HEK293 (cell line): ENCODE data around the gene PPM1N.

Source experiments
- CTCF ChIA-PET: fragments of 350-600 bp; formaldehyde crosslinking; extraction: SDS; loops from one replicate; lab custom pipeline; 2021; ENCODE audit warnings: antibody characterized with exemption; lab: Yijun Ruan, JAX
- POLR2A ChIA-PET: fragments of 300-600 bp; formaldehyde crosslinking; extraction: SDS; loops from one replicate; lab custom pipeline; 2020; ENCODE audit warnings: antibody characterized with exemption, inconsistent platforms; lab: Yijun Ruan, JAX
- H3K27ac ChIP-seq: fragments of 200-500 bp; sonication (Bioruptor generic); 2 replicates; pipeline ENCODE4 v1.5.1; 2014; ENCODE audit warnings: low read depth, low read length, control low read depth, inconsistent platforms; ENCODE audit errors: extremely low read depth
- H3K36me3 ChIP-seq, 2 experiments: fragments of 200-500 bp in 1 of 2; sonication (Bioruptor generic) in 1 of 2; 1 replicate in 1 of 2; 2 replicates in 1 of 2; pipeline ENCODE4 v1.5.1; 2014 to 2017; ENCODE audit warnings: inconsistent platforms in 2 of 2, low read length in 2 of 2; ENCODE audit not compliant: control insufficient read depth in 2 of 2, insufficient read depth in 1 of 2
- H3K4me1 ChIP-seq: fragments of 200-500 bp; sonication (Bioruptor generic); 2 replicates; pipeline ENCODE4 v1.5.1; 2014; ENCODE audit warnings: mild to moderate bottlenecking, low read length, inconsistent platforms; ENCODE audit not compliant: control insufficient read depth, insufficient read depth
- H3K4me3 ChIP-seq: 2 replicates; pipeline ENCODE4 v1.5.1; 2011; ENCODE audit warnings: low read depth, mild to moderate bottlenecking, control low read depth, low read length, moderate library complexity
- H3K9me3 ChIP-seq: fragments of 200-500 bp; sonication (Bioruptor generic); 2 replicates; pipeline ENCODE4 v1.5.1; 2014; ENCODE audit warnings: low read depth, low read length, inconsistent platforms; ENCODE audit not compliant: control insufficient read depth, insufficient read depth
- GLIS1 ChIP-seq: fragments of 450-650 bp; formaldehyde crosslinking; IDR thresholded peaks from 2 replicates; pipeline ENCODE4 v1.5.1; 2016; ENCODE audit warnings: missing biosample characterization, missing genetic modification characterization
- HOXD13 ChIP-seq: sonication (generic); formaldehyde crosslinking; IDR thresholded peaks from 2 replicates; pipeline ENCODE4 v1.8.0; 2022; ENCODE audit warnings: missing genetic modification reagents, borderline replicate concordance
- KLF1 ChIP-seq: fragments of 450-650 bp; formaldehyde crosslinking; IDR thresholded peaks from 2 replicates; pipeline ENCODE4 v1.5.1; 2016; ENCODE audit warnings: missing biosample characterization, missing genetic modification characterization
- KLF16 ChIP-seq: fragments of 450-650 bp; formaldehyde crosslinking; IDR thresholded peaks from 2 replicates; pipeline ENCODE4 v1.5.1; 2017; ENCODE audit warnings: missing biosample characterization, missing genetic modification characterization
- TRIM28 ChIP-seq: IDR thresholded peaks from 2 replicates; pipeline ENCODE4 v1.6.1; 2011; ENCODE audit warnings: low read length, control low read depth, borderline replicate concordance
- ZIC2 ChIP-seq: fragments of 450-650 bp; formaldehyde crosslinking; IDR thresholded peaks from 2 replicates; pipeline ENCODE4 v1.5.1; 2016; ENCODE audit warnings: missing biosample characterization, missing genetic modification characterization
- ZNF214 ChIP-seq: fragments of 450-650 bp; formaldehyde crosslinking; IDR thresholded peaks from 2 replicates; pipeline ENCODE4 v1.5.1; 2017; ENCODE audit warnings: missing biosample characterization, mild to moderate bottlenecking, missing genetic modification characterization, borderline replicate concordance
- ZNF311 ChIP-seq: fragments of 450-650 bp; formaldehyde crosslinking; IDR thresholded peaks from 2 replicates; pipeline ENCODE4 v1.5.1; 2017; ENCODE audit warnings: missing biosample characterization, missing genetic modification characterization, borderline replicate concordance
- ZNF335 ChIP-seq: fragments of 450-650 bp; formaldehyde crosslinking; conservative IDR thresholded peaks from 2 replicates; pipeline ENCODE4 v1.5.1; 2016; ENCODE audit warnings: missing biosample characterization, missing genetic modification characterization
- ZNF580 ChIP-seq: fragments of 450-650 bp; formaldehyde crosslinking; IDR thresholded peaks from 2 replicates; pipeline ENCODE4 v1.5.1; 2016; ENCODE audit warnings: missing biosample characterization, missing genetic modification characterization
- ZNF585B ChIP-seq: fragments of 450-650 bp; formaldehyde crosslinking; IDR thresholded peaks from 2 replicates; pipeline ENCODE4 v1.5.1; 2016; ENCODE audit warnings: missing biosample characterization, missing genetic modification characterization
- ZNF600 ChIP-seq: fragments of 450-650 bp; formaldehyde crosslinking; IDR thresholded peaks from 2 replicates; pipeline ENCODE4 v1.5.1; 2016; ENCODE audit warnings: missing biosample characterization, missing genetic modification characterization
- ZSCAN30 ChIP-seq: fragments of 450-650 bp; IDR thresholded peaks from 2 replicates; pipeline ENCODE4 v1.5.1; 2018; ENCODE audit warnings: missing biosample characterization, mild to moderate bottlenecking, missing genetic modification characterization, moderate library complexity
- TF ChIP-seq, protein P1 (sequence below): fragments of 450-650 bp; formaldehyde crosslinking; IDR thresholded peaks from 2 replicates; pipeline ENCODE4 v1.5.1; 2016; ENCODE audit warnings: missing biosample characterization, missing genetic modification characterization

The PPM1N gene

GRCh38 chr19:45547211-45547770 is 49.0 kb downstream of the PPM1N start:
- CTCF ChIA-PET, result interaction anchor here (0.5 to 8.8 kb wide), 5 partner anchors 11 to 350 kb away, joined by 3 to 60 read pairs (median 3); no protein-coding TSS in a partner anchor
- Histone ChIP-seq H3K4me3 (no peak overlapping the region), H3K9me3 (no peaks in the 10 kb centered on the region), H3K36me3 (no peaks in the 10 kb centered on the region), H3K4me1 (0 out of 2 replicates have a peak, but pooled peaks cover under 1% of the 10 kb centered on the region), H3K27ac (no peak overlapping the region)
- TF ChIP-seq ZNF600 (tag by site-specific recombination) (0 out of 2 replicates have a peak, but pooled peaks have one; percentile 19), ZNF311 (tag by site-specific recombination) (no peak)
- POLR2A ChIA-PET, result no interaction called here

DNA sequence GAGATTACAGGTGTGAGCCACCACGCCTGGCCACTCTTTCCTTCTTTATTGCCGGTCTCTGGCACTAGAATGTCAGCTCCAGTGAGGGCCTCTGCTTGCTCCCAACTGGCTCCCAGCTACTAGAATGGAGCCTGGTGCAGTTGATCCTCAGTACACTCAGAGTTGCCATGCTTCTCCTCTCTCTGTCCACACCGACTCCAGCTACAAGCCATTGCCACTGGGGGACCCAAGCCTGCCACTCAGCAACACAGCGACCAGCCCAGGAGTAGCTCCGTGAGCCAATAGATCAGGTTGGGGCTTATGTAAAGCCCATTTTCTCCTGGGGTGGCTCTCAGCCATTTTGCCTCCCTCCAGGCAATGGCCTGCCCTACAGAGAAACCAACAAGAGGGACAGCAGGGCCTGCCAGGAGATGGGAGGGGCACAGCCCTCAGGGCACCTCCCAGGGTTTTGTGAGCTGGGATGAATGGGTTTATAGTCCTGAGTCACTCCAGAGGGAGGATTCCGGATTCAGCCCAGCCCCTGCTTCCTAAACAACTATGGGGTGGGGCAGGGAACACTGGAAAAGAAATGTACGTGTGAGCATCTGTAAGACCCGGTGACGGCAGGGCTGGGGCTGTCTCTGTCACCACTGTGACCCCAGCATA is 49.8 kb downstream of the PPM1N start:
- H3K36me3 ChIP-seq, result peaks cover 0 to 2% of the 10 kb centered on the region in 2 experiments; a peak in 1 of 3 replicates
- no peak overlapping the region for H3K27ac ChIP-seq
- no peak overlapping the region for H3K4me3 ChIP-seq
- ChIA-PET POLR2A (no interaction called here), CTCF (interaction anchor here (0.5 to 8.8 kb wide), 5 partner anchors 10 to 95 kb away, joined by 3 to 60 read pairs (median 3); no protein-coding TSS in a partner anchor)
- no peaks in the 10 kb centered on the region for H3K9me3 ChIP-seq
- TF ChIP-seq, protein P1, sequence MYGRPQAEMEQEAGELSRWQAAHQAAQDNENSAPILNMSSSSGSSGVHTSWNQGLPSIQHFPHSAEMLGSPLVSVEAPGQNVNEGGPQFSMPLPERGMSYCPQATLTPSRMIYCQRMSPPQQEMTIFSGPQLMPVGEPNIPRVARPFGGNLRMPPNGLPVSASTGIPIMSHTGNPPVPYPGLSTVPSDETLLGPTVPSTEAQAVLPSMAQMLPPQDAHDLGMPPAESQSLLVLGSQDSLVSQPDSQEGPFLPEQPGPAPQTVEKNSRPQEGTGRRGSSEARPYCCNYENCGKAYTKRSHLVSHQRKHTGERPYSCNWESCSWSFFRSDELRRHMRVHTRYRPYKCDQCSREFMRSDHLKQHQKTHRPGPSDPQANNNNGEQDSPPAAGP, result peak; percentile 81; the same call in 1 of the 2 replicates
- TF ChIP-seq KLF1 (peak; percentile 97), GLIS1 (tag by site-specific recombination) (peak; percentile 78), ZNF585B (tag by site-specific recombination) (no peak), ZNF214 (tag by site-specific recombination) (no peak), ZIC2 (tag by site-specific recombination) (peak; percentile 75), ZSCAN30 (tag by site-specific recombination) (no peak), HOXD13 (0 out of 2 replicates have a peak, but pooled peaks have one; percentile 53), KLF16 (tag by site-specific recombination) (0 out of 2 replicates have a peak, but pooled peaks have one; percentile 22), ZNF580 (tag by site-specific recombination) (no peak), ZNF335 (tag by site-specific recombination) (no peak), TRIM28 (peak; percentile 44; the same call in 1 of the 2 replicates)
- H3K4me1 ChIP-seq, result no peaks in the 10 kb centered on the region
